GM12892 (cell line): Measurements from ENCODE around the gene NPS.

Experiments used
- POLR2A ChIP-seq: IDR thresholded peaks from 2 replicates; pipeline ENCODE4 v1.6.1; 2011; ENCODE audit warnings: low read depth, low read length, control low read depth
- POLR2AphosphoS5 ChIP-seq: IDR thresholded peaks from 2 replicates; pipeline ENCODE4 v1.6.1; 2011; ENCODE audit warnings: low read depth, low read length, control low read depth

- no peak for TF ChIP-seq POLR2A
- TF ChIP-seq POLR2AphosphoS5 = no peak
Measured at GRCh38 chr10:127600479-127600878, 51.4 kb downstream of the NPS start.
